GM12878 (cell line): ENCODE measurements around the gene RERE.

ENCODE experiments used
- CHD1 ChIP-seq: IDR thresholded peaks from 2 replicates; pipeline ENCODE4 v1.6.1; 2012; ENCODE audit warnings: low read depth, low read length, improper control_type of control experiment
- CTCF ChIP-seq, 3 experiments: IDR thresholded peaks in 2 of 3; conservative IDR thresholded peaks in 1 of 3; 2 replicates each; pipeline ENCODE4 v1.5.1; 2011; ENCODE audit warnings: low read depth in 3 of 3, low read length in 3 of 3, mild to moderate bottlenecking in 3 of 3, control low read depth in 2 of 3, moderate library complexity in 2 of 3, inconsistent platforms in 1 of 3, mixed read lengths in 1 of 3; ENCODE audit not compliant: control insufficient read depth in 2 of 3, insufficient read depth in 1 of 3; ENCODE audit errors: extremely low read depth in 1 of 3
- DPF2 ChIP-seq: fragments of 450-650 bp; IDR thresholded peaks from 2 replicates; pipeline ENCODE4 v1.6.1; 2017; ENCODE audit warnings: mild to moderate bottlenecking
- EZH2 ChIP-seq: IDR thresholded peaks from 2 replicates; pipeline ENCODE4 v1.6.1; 2012; ENCODE audit warnings: low read depth, mild to moderate bottlenecking, control low read depth, inconsistent platforms, low read length, borderline replicate concordance; ENCODE audit not compliant: control insufficient read depth
- IRF3 ChIP-seq: fragments of 450-650 bp; IDR thresholded peaks from 2 replicates; pipeline ENCODE4 v1.6.1; 2014; ENCODE audit warnings: mild to moderate bottlenecking
- IRF5 ChIP-seq: fragments of 450-650 bp; IDR thresholded peaks from 2 replicates; pipeline ENCODE4 v1.6.1; 2017; ENCODE audit warnings: borderline replicate concordance
- MAX ChIP-seq: IDR thresholded peaks from 2 replicates; pipeline ENCODE4 v1.6.1; 2012; ENCODE audit warnings: low read depth, low read length, improper control_type of control experiment
- RAD51 ChIP-seq: fragments of 450-650 bp; IDR thresholded peaks from 2 replicates; pipeline ENCODE4 v1.6.1; 2016; ENCODE audit warnings: moderate library complexity, mild to moderate bottlenecking, inconsistent platforms
- RELA ChIP-seq: fragments of 450-650 bp; IDR thresholded peaks from 2 replicates; pipeline ENCODE4 v1.8.0; 2014; ENCODE audit warnings: borderline replicate concordance; ENCODE audit not compliant: partially characterized antibody
- USF1 ChIP-seq: IDR thresholded peaks from 2 replicates; pipeline ENCODE4 v1.6.1; 2011; ENCODE audit warnings: borderline replicate concordance, low read depth, mild to moderate bottlenecking, moderate library complexity, mixed read lengths, low read length; ENCODE audit not compliant: insufficient read depth; ENCODE audit errors: extremely low read length
- ZNF274 ChIP-seq: IDR thresholded peaks from one replicate; pipeline ENCODE4 v1.8.0; 2011; ENCODE audit not compliant: insufficient read length, insufficient read depth
- TF ChIP-seq, protein P1 (sequence below): IDR thresholded peaks from 2 replicates; pipeline ENCODE4 v1.6.1; 2011; ENCODE audit warnings: mild to moderate bottlenecking, low read depth, low read length, moderate library complexity; ENCODE audit not compliant: insufficient replicate concordance

DNA sequence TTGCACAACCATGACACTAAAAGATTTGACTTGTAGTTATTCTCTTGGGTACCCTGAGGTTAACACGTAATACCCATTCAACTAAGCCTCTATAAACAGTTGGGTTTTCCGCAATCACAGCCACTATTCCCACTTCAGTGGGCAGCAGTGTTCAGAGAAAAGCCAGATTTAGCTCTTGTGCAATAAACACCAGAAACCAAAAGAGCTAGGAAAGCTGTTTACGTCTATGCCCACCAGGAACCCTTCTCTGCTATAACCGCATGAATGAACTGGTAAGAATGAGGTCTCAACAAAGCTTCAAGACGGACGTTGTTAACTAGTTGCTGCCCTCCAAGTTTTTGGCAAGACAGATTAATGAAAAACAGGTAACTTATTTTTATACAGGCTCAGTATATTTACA is 398.3 kb downstream of the RERE start:
- TF ChIP-seq MAX, result no peak
- no peak for TF ChIP-seq ZNF274
- no peak for TF ChIP-seq RELA
- no peak for TF ChIP-seq DPF2
- no peak for TF ChIP-seq EZH2
- no peak for TF ChIP-seq CHD1
- no peak for TF ChIP-seq CTCF (IDR thresholded peaks at IDR 0.05 in 2 of 3, conservative IDR thresholded peaks at IDR 0.05 in 1 of 3; ENCODE audit: control insufficient read depth in 2 of 3, extremely low read depth in 1 of 3, insufficient read depth in 1 of 3, low read depth in 3 of 3, low read length in 3 of 3)
- TF ChIP-seq IRF5, result no peak
- TF ChIP-seq RAD51, result no peak
- TF ChIP-seq IRF3, result no peak
- TF ChIP-seq, protein P1, sequence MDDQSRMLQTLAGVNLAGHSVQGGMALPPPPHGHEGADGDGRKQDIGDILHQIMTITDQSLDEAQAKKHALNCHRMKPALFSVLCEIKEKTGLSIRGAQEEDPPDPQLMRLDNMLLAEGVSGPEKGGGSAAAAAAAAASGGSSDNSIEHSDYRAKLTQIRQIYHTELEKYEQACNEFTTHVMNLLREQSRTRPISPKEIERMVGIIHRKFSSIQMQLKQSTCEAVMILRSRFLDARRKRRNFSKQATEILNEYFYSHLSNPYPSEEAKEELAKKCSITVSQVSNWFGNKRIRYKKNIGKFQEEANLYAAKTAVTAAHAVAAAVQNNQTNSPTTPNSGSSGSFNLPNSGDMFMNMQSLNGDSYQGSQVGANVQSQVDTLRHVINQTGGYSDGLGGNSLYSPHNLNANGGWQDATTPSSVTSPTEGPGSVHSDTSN, result no peak
- TF ChIP-seq USF1, result no peak
